ENCODE data around the gene CEP162. TPM values are rescaled to one million over a fixed set of nuclear protein-coding genes. Genes with fewer than 3 reads are reported as not detected.

The CEP162 gene, protein sequence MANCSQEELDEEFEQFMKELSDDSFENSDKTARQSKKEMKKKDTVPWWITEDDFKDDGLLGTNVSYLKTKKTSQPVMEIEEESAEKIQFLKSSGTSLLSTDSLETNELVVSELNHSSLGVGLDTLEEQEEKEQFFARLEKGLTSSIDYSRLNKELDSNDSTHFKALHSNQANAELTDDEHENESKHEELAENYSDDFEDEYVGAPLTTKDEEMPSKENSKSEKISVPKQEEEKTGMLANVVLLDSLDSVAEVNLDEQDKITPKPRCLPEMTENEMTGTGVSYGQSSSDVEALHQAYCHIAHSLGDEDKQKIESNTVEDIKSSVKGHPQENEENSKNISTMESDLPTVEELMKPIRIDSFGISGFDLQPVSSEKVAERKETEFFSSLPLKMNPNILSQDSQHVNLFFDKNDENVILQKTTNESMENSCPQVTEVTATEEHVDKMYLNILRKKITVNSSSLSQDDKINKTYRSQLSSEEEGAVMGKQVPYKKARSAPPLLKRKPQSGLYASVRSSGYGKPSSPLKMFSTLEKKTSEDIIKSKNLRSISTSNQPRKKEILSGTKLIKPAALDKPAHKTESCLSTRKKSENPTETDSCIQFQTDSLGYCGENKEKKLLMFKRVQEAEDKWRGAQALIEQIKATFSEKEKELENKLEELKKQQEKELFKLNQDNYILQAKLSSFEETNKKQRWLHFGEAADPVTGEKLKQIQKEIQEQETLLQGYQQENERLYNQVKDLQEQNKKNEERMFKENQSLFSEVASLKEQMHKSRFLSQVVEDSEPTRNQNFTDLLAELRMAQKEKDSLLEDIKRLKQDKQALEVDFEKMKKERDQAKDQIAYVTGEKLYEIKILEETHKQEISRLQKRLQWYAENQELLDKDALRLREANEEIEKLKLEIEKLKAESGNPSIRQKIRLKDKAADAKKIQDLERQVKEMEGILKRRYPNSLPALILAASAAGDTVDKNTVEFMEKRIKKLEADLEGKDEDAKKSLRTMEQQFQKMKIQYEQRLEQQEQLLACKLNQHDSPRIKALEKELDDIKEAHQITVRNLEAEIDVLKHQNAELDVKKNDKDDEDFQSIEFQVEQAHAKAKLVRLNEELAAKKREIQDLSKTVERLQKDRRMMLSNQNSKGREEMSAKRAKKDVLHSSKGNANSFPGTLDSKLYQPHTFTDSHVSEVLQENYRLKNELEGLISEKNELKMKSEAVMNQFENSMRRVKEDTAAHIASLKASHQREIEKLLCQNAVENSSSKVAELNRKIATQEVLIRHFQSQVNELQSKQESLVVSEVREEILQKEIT (N-terminal part only)
- total RNA-seq (13.1 TPM), polyA plus RNA-seq (15.7 TPM)
- long read RNA-seq, donor 1: 0 reads
- long read RNA-seq, donor 2: 0 reads
- long read RNA-seq, donor 3: 0 reads
- long read RNA-seq, donor 4: 0 reads
- long read RNA-seq, donor 5, partial matches to known transcripts: 0 of 1 reads
- long read RNA-seq, donor 5, other reads (novel, unspliced or antisense): 0 of 1 reads
- long read RNA-seq, donor 6: 0 reads
- long read RNA-seq, donor 7, full-length matches to known transcripts: 1 of 1 reads
- long read RNA-seq, donor 7, partial matches to known transcripts: 0 of 1 reads
- long read RNA-seq, donor 7, other reads (novel, unspliced or antisense): 0 of 1 reads
- long read RNA-seq, donor 8: 0 reads
- long read RNA-seq, donor 9, partial matches to known transcripts: 0 of 1 reads
- long read RNA-seq, donor 9, other reads (novel, unspliced or antisense): 0 of 1 reads
- long read RNA-seq, donor 10: 0 reads

GRCh38 chr6:84227434-84228197 lies at the start of gene CEP162:
CEP162 (minus strand) TSS chr6:84227643; CDS start chr6:84226393, 1,250 bp downstream.
- H3K9me3 ChIP-seq (ENCODE audit: control insufficient read depth in 2 of 2, insufficient read depth in 1 of 2, low read length in 1 of 2): no peaks in the 10 kb centered on the region
- peak within 1 kb of the TSS; percentile 70 to 82 for H3K27ac ChIP-seq (ENCODE audit: low read depth in 1 of 2, low read length in 1 of 2)
- under 1% methylated on average over 40 of the region's 40 CpGs for WGBS
- H3K36me3 ChIP-seq (ENCODE audit: control insufficient read depth in 2 of 2, insufficient read depth in 2 of 2, low read length in 1 of 2): no peaks in the 10 kb centered on the region
- peaks cover 0 to 3% of the 10 kb centered on the region in 2 donors for H3K27me3 ChIP-seq (ENCODE audit: control insufficient read depth in 2 of 2, insufficient read depth in 1 of 2, low read length in 1 of 2)
- peak; percentile 90 to 97 (median 94) for DNase-seq (ENCODE audit: low read depth in 6 of 9, low spot score in 9 of 9)
- H3K4me3 ChIP-seq (ENCODE audit: low read length in 2 of 2): peak within 1 kb of the TSS; percentile 89 to 90
- H3K4me1 ChIP-seq (ENCODE audit: control insufficient read depth in 2 of 2, insufficient read depth in 2 of 2, low read length in 2 of 2): peaks cover 5% of the 10 kb centered on the region in 2 donors

GRCh38 chr6:84274856-84275255 lies 47.4 kb upstream of the CEP162 start:
- DNase-seq (ENCODE audit: low read depth in 6 of 9, low spot score in 9 of 9): no peak
- Histone ChIP-seq H3K27me3 (ENCODE audit: control insufficient read depth in 2 of 2, insufficient read depth in 1 of 2, low read length in 1 of 2) (no peaks in the 10 kb centered on the region), H3K9me3 (ENCODE audit: control insufficient read depth in 2 of 2, insufficient read depth in 1 of 2, low read length in 1 of 2) (no peaks in the 10 kb centered on the region), H3K4me3 (ENCODE audit: low read length in 2 of 2) (no peak overlapping the region), H3K36me3 (ENCODE audit: control insufficient read depth in 2 of 2, insufficient read depth in 2 of 2, low read length in 1 of 2) (no peaks in the 10 kb centered on the region), H3K4me1 (ENCODE audit: control insufficient read depth in 2 of 2, insufficient read depth in 2 of 2, low read length in 2 of 2) (no peaks in the 10 kb centered on the region), H3K27ac (ENCODE audit: low read depth in 1 of 2, low read length in 1 of 2) (no peak overlapping the region)
- WGBS: 93% methylated on average over 2 of the region's 2 CpGs

GRCh38 chr6:84273048-84273809 lies 45.8 kb upstream of the CEP162 start:
- H3K27ac ChIP-seq (ENCODE audit: low read depth in 1 of 2, low read length in 1 of 2): no peak overlapping the region
- H3K4me1 ChIP-seq (ENCODE audit: control insufficient read depth in 2 of 2, insufficient read depth in 2 of 2, low read length in 2 of 2): no peaks in the 10 kb centered on the region
- H3K27me3 ChIP-seq (ENCODE audit: control insufficient read depth in 2 of 2, insufficient read depth in 1 of 2, low read length in 1 of 2): no peaks in the 10 kb centered on the region
- H3K9me3 ChIP-seq (ENCODE audit: control insufficient read depth in 2 of 2, insufficient read depth in 1 of 2, low read length in 1 of 2): no peaks in the 10 kb centered on the region
- no peak overlapping the region for H3K4me3 ChIP-seq (ENCODE audit: low read length in 2 of 2)
- no peak for DNase-seq (ENCODE audit: low read depth in 6 of 9, low spot score in 9 of 9)
- H3K36me3 ChIP-seq (ENCODE audit: control insufficient read depth in 2 of 2, insufficient read depth in 2 of 2, low read length in 1 of 2): no peaks in the 10 kb centered on the region
- WGBS: 84% methylated on average over 3 of the region's 3 CpGs

DNA sequence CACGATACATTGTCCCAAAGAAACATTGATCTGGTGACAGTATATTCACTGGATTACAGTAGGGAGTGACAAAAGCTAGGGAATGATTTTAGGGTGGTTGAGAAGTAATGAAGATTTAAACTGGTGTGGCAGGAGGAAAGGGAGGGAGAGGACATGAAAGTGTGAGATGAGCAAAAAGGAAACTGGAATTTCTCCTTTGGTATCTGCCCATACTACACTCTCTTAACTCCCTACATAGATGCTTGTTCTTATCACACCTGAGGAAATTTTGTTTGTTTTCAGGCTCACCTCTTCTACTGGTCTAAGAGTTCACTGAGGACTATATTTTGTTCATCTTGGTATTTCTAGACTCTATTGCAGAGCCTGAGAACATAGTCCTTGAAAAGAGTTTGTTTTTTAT lies 44.9 kb upstream of the CEP162 start:
- WGBS: 94% methylated on average over 1 of the region's 1 CpG
- Histone ChIP-seq H3K36me3 (ENCODE audit: control insufficient read depth in 2 of 2, insufficient read depth in 2 of 2, low read length in 1 of 2) (no peaks in the 10 kb centered on the region), H3K27ac (ENCODE audit: low read depth in 1 of 2, low read length in 1 of 2) (no peak overlapping the region), H3K27me3 (ENCODE audit: control insufficient read depth in 2 of 2, insufficient read depth in 1 of 2, low read length in 1 of 2) (no peaks in the 10 kb centered on the region), H3K4me1 (ENCODE audit: control insufficient read depth in 2 of 2, insufficient read depth in 2 of 2, low read length in 2 of 2) (no peaks in the 10 kb centered on the region), H3K4me3 (ENCODE audit: low read length in 2 of 2) (no peak overlapping the region), H3K9me3 (ENCODE audit: control insufficient read depth in 2 of 2, insufficient read depth in 1 of 2, low read length in 1 of 2) (no peaks in the 10 kb centered on the region)
- no peak for DNase-seq (ENCODE audit: low read depth in 6 of 9, low spot score in 9 of 9)

GRCh38 chr6:84271061-84271716 lies 43.7 kb upstream of the CEP162 start:
- DNase-seq (ENCODE audit: low read depth in 6 of 9, low spot score in 9 of 9): no peak
- Histone ChIP-seq H3K36me3 (ENCODE audit: control insufficient read depth in 2 of 2, insufficient read depth in 2 of 2, low read length in 1 of 2) (no peaks in the 10 kb centered on the region), H3K27me3 (ENCODE audit: control insufficient read depth in 2 of 2, insufficient read depth in 1 of 2, low read length in 1 of 2) (no peaks in the 10 kb centered on the region), H3K27ac (ENCODE audit: low read depth in 1 of 2, low read length in 1 of 2) (no peak overlapping the region), H3K4me1 (ENCODE audit: control insufficient read depth in 2 of 2, insufficient read depth in 2 of 2, low read length in 2 of 2) (no peaks in the 10 kb centered on the region), H3K4me3 (ENCODE audit: low read length in 2 of 2) (no peak overlapping the region), H3K9me3 (ENCODE audit: control insufficient read depth in 2 of 2, insufficient read depth in 1 of 2, low read length in 1 of 2) (no peaks in the 10 kb centered on the region)

- Histone ChIP-seq H3K4me3 (ENCODE audit: low read length in 2 of 2) (no peak overlapping the region), H3K27me3 (ENCODE audit: control insufficient read depth in 2 of 2, insufficient read depth in 1 of 2, low read length in 1 of 2) (no peaks in the 10 kb centered on the region), H3K36me3 (ENCODE audit: control insufficient read depth in 2 of 2, insufficient read depth in 2 of 2, low read length in 1 of 2) (no peaks in the 10 kb centered on the region), H3K9me3 (ENCODE audit: control insufficient read depth in 2 of 2, insufficient read depth in 1 of 2, low read length in 1 of 2) (no peaks in the 10 kb centered on the region), H3K27ac (ENCODE audit: low read depth in 1 of 2, low read length in 1 of 2) (no peak overlapping the region), H3K4me1 (ENCODE audit: control insufficient read depth in 2 of 2, insufficient read depth in 2 of 2, low read length in 2 of 2) (no peaks in the 10 kb centered on the region)
- no peak for DNase-seq (ENCODE audit: low read depth in 6 of 9, low spot score in 9 of 9)
- 37% methylated on average over 6 of the region's 6 CpGs for WGBS
Measured at GRCh38 chr6:84269947-84270733, 42.7 kb upstream of the CEP162 start.

- 95% methylated on average over 3 of the region's 3 CpGs for WGBS
- H3K27me3 ChIP-seq (ENCODE audit: control insufficient read depth in 2 of 2, insufficient read depth in 1 of 2, low read length in 1 of 2): no peaks in the 10 kb centered on the region
- H3K36me3 ChIP-seq (ENCODE audit: control insufficient read depth in 2 of 2, insufficient read depth in 2 of 2, low read length in 1 of 2): no peaks in the 10 kb centered on the region
- H3K9me3 ChIP-seq (ENCODE audit: control insufficient read depth in 2 of 2, insufficient read depth in 1 of 2, low read length in 1 of 2): no peaks in the 10 kb centered on the region
- H3K4me3 ChIP-seq (ENCODE audit: low read length in 2 of 2): no peak overlapping the region
- DNase-seq (ENCODE audit: low read depth in 6 of 9, low spot score in 9 of 9): no peak
- H3K4me1 ChIP-seq (ENCODE audit: control insufficient read depth in 2 of 2, insufficient read depth in 2 of 2, low read length in 2 of 2): no peaks in the 10 kb centered on the region
- no peak overlapping the region for H3K27ac ChIP-seq (ENCODE audit: low read depth in 1 of 2, low read length in 1 of 2)
Measured at GRCh38 chr6:84268781-84269180, 41.3 kb upstream of the CEP162 start.
